Coronary artery (tissue), 2 donors: ENCODE measurements around the gene B4GALT1.

Experiments used
- DNase-seq: peaks from one replicate; pipeline ENCODE4 v3.0.0-alpha.2; 2017; ENCODE audit warnings: low spot score
- H3K27ac ChIP-seq, 2 donors: fragments of 200-600 bp; sonication (generic); one replicate each; pipeline ENCODE4 v1.5.1; 2016 to 2019
- H3K4me3 ChIP-seq: fragments of 200-600 bp; sonication (generic); 2 replicates; pipeline ENCODE4 v1.5.1; 2016; ENCODE audit warnings: mild to moderate bottlenecking, moderate library complexity
- CTCF ChIP-seq: fragments of 200-600 bp; sonication (generic); IDR thresholded peaks from one replicate; pipeline ENCODE4 v1.5.1; 2019; ENCODE audit warnings: antibody characterized with exemption

Gene B4GALT1

GRCh38 chr9:33161011-33161588 lies 6.0 kb downstream of the B4GALT1 start:
- no peak for TF ChIP-seq CTCF
- peak overlapping the region; percentile 90 to 99 for H3K27ac ChIP-seq
- peak overlapping the region; percentile 95 for H3K4me3 ChIP-seq
- DNase-seq = peak; percentile 86

- H3K4me3 ChIP-seq = peak overlapping the region; percentile 2
- peak; percentile 58 for DNase-seq
- peak overlapping the region; percentile 90 to 99 for H3K27ac ChIP-seq
These were observed 6.7 kb downstream of the B4GALT1 start for GRCh38 chr9:33160446-33160845.

GRCh38 chr9:33159777-33160127 lies 7.4 kb downstream of the B4GALT1 start:
- peak overlapping the region; percentile 50 for H3K4me3 ChIP-seq
- TF ChIP-seq CTCF = no peak
- DNase-seq = peak; percentile 76
- peak overlapping the region; percentile 90 to 99 for H3K27ac ChIP-seq

GRCh38 chr9:33158843-33159776 lies 8.0 kb downstream of the B4GALT1 start:
- Histone ChIP-seq H3K4me3 (peak overlapping the region; percentile 50), H3K27ac (peak overlapping the region; percentile 90 to 99)
- TF ChIP-seq CTCF = no peak
- peak; percentile 86 for DNase-seq

GRCh38 chr9:33157960-33158842 lies 8.9 kb downstream of the B4GALT1 start:
- peak overlapping the region; percentile 90 to 99 for H3K27ac ChIP-seq
- DNase-seq = peak; percentile 55
- no peak for TF ChIP-seq CTCF
- peak overlapping the region; percentile 2 for H3K4me3 ChIP-seq

GRCh38 chr9:33155393-33155792 lies 11.7 kb downstream of the B4GALT1 start:
- peak overlapping the region in 1 of 2 donors; percentile 56 for H3K27ac ChIP-seq
- TF ChIP-seq CTCF = no peak
- DNase-seq = peak; percentile 58
- H3K4me3 ChIP-seq = no peak overlapping the region

GRCh38 chr9:33154371-33154770 lies 12.8 kb downstream of the B4GALT1 start:
- no peak overlapping the region for H3K4me3 ChIP-seq
- no peak overlapping the region for H3K27ac ChIP-seq
- DNase-seq = no peak
- no peak for TF ChIP-seq CTCF
